GM18861 (cell line): ENCODE data around the gene CD46.

ENCODE experiments used
- ATAC-seq: cut with Tn5 transposase; IDR thresholded peaks from one replicate; pipeline ENCODE4 v1.9.1; 2021; ENCODE audit not compliant: unreplicated experiment

The CD46 gene

GRCh38 chr1:207793327-207793726 is 41.5 kb downstream of the CD46 start:
- ATAC-seq, result no peak

- no peak for ATAC-seq
These were observed 43.0 kb downstream of the CD46 start for GRCh38 chr1:207794861-207795260.

- no peak for ATAC-seq
These were observed 45.5 kb downstream of the CD46 start for GRCh38 chr1:207797229-207797973.

- ATAC-seq, result no peak
These were observed 47.0 kb downstream of the CD46 start for GRCh38 chr1:207798847-207799246.

GRCh38 chr1:207799989-207800648 is 48.3 kb downstream of the CD46 start:
- ATAC-seq, result no peak

- ATAC-seq, result no peak
These were observed 50.0 kb downstream of the CD46 start for GRCh38 chr1:207801819-207802218.

GRCh38 chr1:207803678-207804077 is 51.8 kb downstream of the CD46 start:
- ATAC-seq, result no peak

GRCh38 chr1:207804721-207805468 is 53.0 kb downstream of the CD46 start:
- ATAC-seq, result no peak

- no peak for ATAC-seq
These were observed 54.1 kb downstream of the CD46 start for GRCh38 chr1:207805841-207806421.

GRCh38 chr1:207806531-207807325 is 54.9 kb downstream of the CD46 start:
- no peak for ATAC-seq

- no peak for ATAC-seq
These were observed 55.5 kb downstream of the CD46 start for GRCh38 chr1:207807326-207807689.

- ATAC-seq, result no peak
These were observed 56.0 kb downstream of the CD46 start for GRCh38 chr1:207807690-207808321.

- ATAC-seq, result no peak
These were observed 56.5 kb downstream of the CD46 start for GRCh38 chr1:207808322-207808705.

- ATAC-seq, result no peak
These were observed 57.2 kb downstream of the CD46 start for GRCh38 chr1:207808911-207809555.

GRCh38 chr1:207810173-207810572 is 58.3 kb downstream of the CD46 start:
- no peak for ATAC-seq

- no peak for ATAC-seq
These were observed 58.9 kb downstream of the CD46 start for GRCh38 chr1:207810606-207811295.

GRCh38 chr1:207811319-207811718 is 59.5 kb downstream of the CD46 start:
- ATAC-seq, result no peak

GRCh38 chr1:207811920-207812720 is 60.3 kb downstream of the CD46 start:
- ATAC-seq, result no peak
